ENCODE data around the gene TAF4B.

The TAF4B gene

GRCh38 chr18:26394047-26394654, 167.9 kb downstream of the TAF4B start:
- DNase-seq: no peak

- DNase-seq: no peak
Measured at GRCh38 chr18:26397019-26397418, 170.8 kb downstream of the TAF4B start.

- no peak for DNase-seq
Measured at GRCh38 chr18:26403491-26403890, 177.2 kb downstream of the TAF4B start.

GRCh38 chr18:26405190-26405801, 179.1 kb downstream of the TAF4B start:
- DNase-seq: peak; percentile 38

- DNase-seq: peak; percentile 38
Measured at GRCh38 chr18:26406324-26406723, 180.1 kb downstream of the TAF4B start.

GRCh38 chr18:26406854-26407517, 180.7 kb downstream of the TAF4B start:
- DNase-seq: no peak

GRCh38 chr18:26407736-26408601, 181.7 kb downstream of the TAF4B start:
- no peak for DNase-seq

- no peak for DNase-seq
Measured at GRCh38 chr18:26409091-26409490, 182.8 kb downstream of the TAF4B start.

- no peak for DNase-seq
Measured at GRCh38 chr18:26414901-26415440, 188.7 kb downstream of the TAF4B start.

GRCh38 chr18:26415631-26416030, 189.4 kb downstream of the TAF4B start:
- DNase-seq: no peak

GRCh38 chr18:26416652-26417150, 190.5 kb downstream of the TAF4B start:
- DNase-seq: no peak

- DNase-seq: no peak
Measured at GRCh38 chr18:26417190-26417589, 190.9 kb downstream of the TAF4B start.

GRCh38 chr18:26418225-26418624, 192.0 kb downstream of the TAF4B start:
- no peak for DNase-seq

GRCh38 chr18:26419746-26420145, 193.5 kb downstream of the TAF4B start:
- DNase-seq: no peak

GRCh38 chr18:26421503-26421902, 195.3 kb downstream of the TAF4B start:
- DNase-seq: no peak

GRCh38 chr18:26421931-26422330, 195.7 kb downstream of the TAF4B start:
- DNase-seq: no peak

- DNase-seq: no peak
Measured at GRCh38 chr18:26422472-26423162, 196.4 kb downstream of the TAF4B start.

- DNase-seq: no peak
Measured at GRCh38 chr18:26424428-26425147, 198.3 kb downstream of the TAF4B start.

GRCh38 chr18:26425148-26425531, 198.9 kb downstream of the TAF4B start:
- no peak for DNase-seq

- no peak for DNase-seq
Measured at GRCh38 chr18:26429535-26430226, 203.4 kb downstream of the TAF4B start.

Measured in retina (tissue), 1 donor.